ENCODE data around the gene MSRB2. TPM values are rescaled to one million over a fixed set of nuclear protein-coding genes. Genes with fewer than 3 reads are reported as not detected.

MSRB2 gene
- total RNA-seq = 11.1 and 12.3 TPM in 2 replicates

GRCh38 chr10:23095404-23095965 lies at the start of gene MSRB2:
MSRB2 (plus strand) TSS chr10:23095579; CDS start chr10:23095609, 30 bp downstream.

Other genes starting within 250 kb of the MSRB2 start
- gene ARMC3, start 167.5 kb upstream of the MSRB2 start, total RNA-seq = not detected in 2 replicates
- gene PTF1A, start 96.7 kb downstream of the MSRB2 start, total RNA-seq = not detected in 2 replicates
- gene C10orf67, start 249.2 kb downstream of the MSRB2 start, total RNA-seq = not detected in 2 replicates

All from mammary microvascular endothelial cell (primary cell).